GM18909 (cell line): ENCODE results near the gene ZNF76.

Experiments used
- ATAC-seq: cut with Tn5 transposase; IDR thresholded peaks from one replicate; pipeline ENCODE4 v1.9.1; 2021; ENCODE audit warnings: mild to moderate bottlenecking; ENCODE audit not compliant: unreplicated experiment, poor library complexity

Gene ZNF76

GRCh38 chr6:35259194-35259947, at the start of gene ZNF76:
Gene ZNF76 (plus strand): TSS chr6:35259735. CDS start chr6:35281152, 21,417 bp downstream.
- peak; percentile 86 for ATAC-seq

GRCh38 chr6:35213298-35213791, 46.2 kb upstream of the ZNF76 start:
- no peak for ATAC-seq

GRCh38 chr6:35213824-35214756, 45.4 kb upstream of the ZNF76 start, which contains the start of gene SCUBE3:
Gene SCUBE3 (plus strand): TSS chr6:35213956. CDS start chr6:35214419, 463 bp downstream.
- ATAC-seq: no peak

DNA sequence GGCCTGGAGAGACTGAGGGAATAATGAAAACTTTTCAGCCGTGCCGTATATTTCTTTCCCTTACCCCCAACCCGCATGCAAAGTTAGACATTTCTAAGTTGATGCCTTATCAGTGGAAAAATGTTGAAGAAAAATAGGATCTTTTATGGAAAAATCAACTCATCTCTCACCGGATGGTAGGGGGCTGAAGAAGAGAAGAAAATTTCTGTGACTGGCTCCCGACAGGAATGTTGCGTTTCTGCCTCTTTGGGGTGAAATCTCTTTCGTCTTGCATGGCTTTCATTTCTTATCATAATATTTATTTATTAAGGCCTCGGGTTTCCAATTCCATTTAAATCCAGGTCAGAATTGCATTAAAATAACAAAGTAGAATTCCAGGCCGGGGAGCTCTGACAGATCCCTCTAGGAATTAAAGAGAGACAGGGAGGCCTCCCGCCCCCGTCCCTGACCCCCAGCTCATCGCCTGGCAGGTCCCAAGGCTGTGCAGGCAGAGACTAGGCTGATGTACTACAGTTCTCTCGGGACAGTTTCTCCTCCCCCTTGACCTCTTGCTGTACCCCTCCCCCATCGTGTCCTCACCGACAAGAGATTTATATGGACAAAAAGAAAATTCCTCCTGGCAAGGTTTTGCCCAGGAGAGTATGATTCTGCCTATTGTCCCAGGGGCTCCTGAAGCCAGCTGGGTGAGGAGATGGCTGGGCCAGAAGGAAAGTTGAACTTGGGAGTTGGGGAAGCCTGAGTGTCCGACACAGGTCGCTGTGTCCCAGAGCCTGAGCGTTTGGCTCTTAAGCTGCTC, 44.5 kb upstream of the ZNF76 start:
- ATAC-seq: no peak

- no peak for ATAC-seq
Observed at GRCh38 chr6:35215665-35216411, 43.7 kb upstream of the ZNF76 start.

GRCh38 chr6:35216412-35216732, 43.2 kb upstream of the ZNF76 start:
- no peak for ATAC-seq

GRCh38 chr6:35216851-35217811, 42.4 kb upstream of the ZNF76 start:
- ATAC-seq: no peak

DNA sequence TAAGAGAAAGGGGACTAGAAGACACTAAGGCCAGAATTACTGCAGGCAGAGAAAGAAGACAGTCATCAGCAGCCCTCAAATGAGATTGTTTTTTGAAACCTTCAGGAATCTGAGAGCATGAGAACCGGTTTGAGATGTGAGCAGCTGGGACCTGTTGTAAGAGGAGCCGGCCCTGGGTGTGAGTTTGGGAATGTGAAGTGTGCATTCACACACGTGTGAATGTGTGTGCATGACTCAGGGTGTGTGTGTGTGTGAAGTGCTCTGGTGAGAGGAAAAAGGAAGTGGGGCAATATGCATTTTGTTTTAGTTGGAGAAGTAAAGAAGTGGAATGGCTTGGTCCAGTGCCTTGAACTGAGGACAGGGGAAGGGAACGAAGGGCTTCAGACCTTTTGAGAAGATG, 41.5 kb upstream of the ZNF76 start:
- ATAC-seq: no peak

- ATAC-seq: no peak
Observed at GRCh38 chr6:35218456-35218855, 41.1 kb upstream of the ZNF76 start.

- ATAC-seq: no peak
Observed at GRCh38 chr6:35219683-35220326, 39.7 kb upstream of the ZNF76 start.

DNA sequence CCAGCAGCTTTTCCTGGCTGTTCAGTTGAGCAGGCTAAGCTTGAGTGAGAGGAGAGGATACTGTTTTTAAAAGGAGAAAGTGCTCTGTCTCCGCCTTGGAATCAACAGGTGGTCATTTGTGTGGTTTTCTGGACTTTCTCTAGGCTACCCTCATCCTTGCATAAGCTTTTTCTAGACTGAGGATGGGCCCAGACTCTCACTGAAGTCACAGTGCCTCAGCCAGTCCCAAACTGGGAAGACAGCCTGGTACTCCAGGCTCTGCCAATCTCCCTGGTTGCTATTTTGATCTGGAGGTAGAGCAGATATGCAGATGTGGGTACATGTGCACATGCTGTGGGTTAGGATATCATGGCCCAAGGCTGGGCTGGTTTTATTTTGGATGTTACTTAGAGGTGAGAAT, 38.8 kb upstream of the ZNF76 start:
- ATAC-seq: no peak

GRCh38 chr6:35223396-35223795, 36.1 kb upstream of the ZNF76 start:
- ATAC-seq: no peak

DNA sequence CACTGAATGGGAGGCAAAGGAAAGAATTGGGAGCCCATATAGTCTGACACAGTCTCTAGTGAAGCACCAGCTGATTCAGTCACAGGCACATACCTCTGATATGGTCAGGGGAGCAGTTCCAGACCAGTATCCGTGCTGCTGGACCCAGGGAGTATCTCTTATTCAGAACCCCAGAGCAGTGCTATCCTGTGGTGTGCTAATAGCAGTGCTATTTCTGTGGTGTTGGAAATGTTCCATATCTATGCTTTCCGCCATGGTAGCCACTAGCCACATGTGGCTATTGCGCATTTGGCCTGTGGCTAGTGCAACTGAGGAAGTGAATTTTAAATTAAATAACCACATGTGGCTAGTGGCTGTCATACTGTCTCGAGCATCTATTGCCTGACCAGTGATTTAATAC, 34.8 kb upstream of the ZNF76 start:
- no peak for ATAC-seq

- ATAC-seq: no peak
Observed at GRCh38 chr6:35228481-35228880, 31.1 kb upstream of the ZNF76 start.

GRCh38 chr6:35229304-35229703, 30.2 kb upstream of the ZNF76 start:
- ATAC-seq: no peak

DNA sequence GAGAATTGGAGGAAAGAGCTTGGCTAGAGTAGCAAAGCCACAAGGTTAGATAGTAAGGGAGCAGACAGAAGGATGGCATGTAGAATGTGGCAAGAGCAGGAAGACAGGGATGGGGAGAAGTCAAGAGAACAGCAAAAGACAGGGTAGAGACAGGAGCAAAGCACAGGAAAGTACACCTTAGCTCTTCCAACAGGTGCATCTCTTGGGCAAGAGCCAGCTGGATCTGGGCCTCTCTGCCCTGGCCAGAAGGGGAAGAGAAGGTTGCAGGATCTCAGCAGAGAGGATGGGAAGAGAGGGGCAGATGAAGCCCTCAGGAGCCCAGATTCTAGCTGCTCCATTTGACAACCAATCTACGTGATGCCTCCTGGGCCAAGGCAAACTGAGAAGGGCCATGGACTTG, 29.0 kb upstream of the ZNF76 start:
- ATAC-seq: no peak

DNA sequence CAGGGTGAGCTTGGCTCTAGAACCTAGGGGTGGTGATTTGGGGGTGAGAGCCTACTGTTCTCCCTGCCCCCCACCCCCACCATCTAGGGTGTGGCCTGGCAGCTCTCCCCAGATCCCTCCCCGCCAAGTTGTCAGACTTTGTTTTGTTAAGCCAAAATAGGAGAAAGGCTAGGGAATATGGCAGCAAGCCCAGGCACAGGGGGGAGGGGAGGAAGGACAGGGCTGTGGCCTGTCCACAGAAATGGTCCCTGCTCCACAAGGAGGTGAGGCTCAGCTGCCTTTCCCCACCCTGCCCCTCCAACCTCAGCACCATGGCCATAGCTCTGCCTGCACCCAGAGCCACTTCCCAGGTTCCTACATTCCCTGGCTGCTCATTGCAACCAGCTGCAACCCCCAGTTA, 28.6 kb upstream of the ZNF76 start:
- ATAC-seq: no peak

- no peak for ATAC-seq
Observed at GRCh38 chr6:35231563-35231962, 28.0 kb upstream of the ZNF76 start.
